GM18907 (cell line): ENCODE measurements around the gene NEK10.

ENCODE experiments used
- ATAC-seq: cut with Tn5 transposase; IDR thresholded peaks from one replicate; pipeline ENCODE4 v1.9.1; 2021; ENCODE audit warnings: mild to moderate bottlenecking, moderate library complexity; ENCODE audit not compliant: unreplicated experiment

Gene NEK10

DNA sequence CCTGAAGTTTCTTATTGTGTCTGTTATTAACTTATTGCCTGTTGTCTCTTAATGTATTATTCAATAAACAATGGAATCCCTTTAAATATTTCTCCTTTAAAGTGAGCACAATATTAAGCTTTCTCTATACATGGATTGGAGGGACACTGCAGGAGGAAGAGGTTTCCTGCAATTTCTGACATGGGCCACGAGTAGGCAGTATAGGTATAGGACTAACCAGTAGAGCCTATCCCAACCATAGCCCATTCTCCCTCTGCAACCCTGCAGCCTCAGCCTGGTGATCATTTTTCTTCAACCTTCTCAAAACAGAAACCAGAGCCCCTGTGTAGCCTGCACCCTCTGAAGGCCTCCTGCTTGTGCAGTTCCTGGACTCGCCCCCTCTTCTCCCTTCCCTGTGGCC, 124.8 kb downstream of the NEK10 start:
- no peak for ATAC-seq

DNA sequence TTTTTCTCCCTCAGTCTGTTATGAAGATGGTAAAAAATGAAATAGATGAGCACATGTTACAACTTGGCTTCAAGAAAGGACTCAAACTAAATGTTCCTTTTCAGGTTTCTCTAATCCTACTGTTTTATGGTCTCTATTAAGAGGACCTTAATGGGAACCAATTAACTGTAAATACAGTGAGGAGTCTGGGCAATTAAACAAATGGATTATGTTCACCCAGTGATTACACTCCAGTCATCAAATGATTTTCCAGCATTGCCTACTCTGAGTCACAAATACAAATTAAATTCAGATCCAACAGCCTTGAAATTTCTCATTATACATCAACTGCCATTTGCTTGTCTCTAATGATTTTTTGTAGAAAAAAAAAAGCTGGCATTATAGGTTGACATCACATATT, 129.2 kb downstream of the NEK10 start:
- ATAC-seq, result no peak

DNA sequence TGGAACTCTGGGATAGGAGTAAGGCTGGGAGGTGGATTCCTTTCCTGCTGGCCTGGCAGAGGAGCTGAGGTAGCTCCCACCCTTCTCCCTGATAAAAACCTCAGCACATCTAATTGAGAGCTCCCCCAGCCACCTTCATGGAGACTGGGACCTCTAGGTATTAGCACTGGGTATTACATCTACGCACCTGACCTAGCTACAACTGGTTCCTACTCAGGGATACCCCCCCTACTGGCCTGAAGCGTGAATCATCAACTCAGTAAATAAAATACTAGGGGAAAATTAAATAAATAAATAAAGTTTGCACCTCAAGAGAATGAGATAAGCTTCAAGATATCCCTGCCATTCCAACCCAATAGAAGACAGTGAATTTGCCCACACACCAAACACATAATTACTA, 140.4 kb downstream of the NEK10 start:
- ATAC-seq, result no peak

DNA sequence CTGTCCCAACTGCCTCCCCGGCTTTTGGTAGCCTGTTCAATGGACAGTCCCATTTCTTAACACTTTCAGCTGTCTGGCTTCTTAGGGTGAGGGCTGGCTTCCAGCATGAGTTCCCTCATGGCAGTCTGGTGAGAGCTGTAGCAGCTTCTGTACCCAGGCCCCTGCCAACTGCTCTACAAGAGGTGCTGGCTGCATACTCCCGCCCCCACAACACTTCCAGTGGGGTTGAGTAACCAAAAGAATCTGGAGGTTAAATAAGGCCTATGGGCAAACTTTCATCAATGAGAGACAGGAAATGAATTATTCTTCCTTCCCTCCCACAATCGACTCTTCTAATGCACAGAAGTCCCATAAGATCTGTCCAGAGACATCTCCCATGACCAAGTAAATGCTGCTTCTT, 145.0 kb downstream of the NEK10 start:
- ATAC-seq, result no peak

DNA sequence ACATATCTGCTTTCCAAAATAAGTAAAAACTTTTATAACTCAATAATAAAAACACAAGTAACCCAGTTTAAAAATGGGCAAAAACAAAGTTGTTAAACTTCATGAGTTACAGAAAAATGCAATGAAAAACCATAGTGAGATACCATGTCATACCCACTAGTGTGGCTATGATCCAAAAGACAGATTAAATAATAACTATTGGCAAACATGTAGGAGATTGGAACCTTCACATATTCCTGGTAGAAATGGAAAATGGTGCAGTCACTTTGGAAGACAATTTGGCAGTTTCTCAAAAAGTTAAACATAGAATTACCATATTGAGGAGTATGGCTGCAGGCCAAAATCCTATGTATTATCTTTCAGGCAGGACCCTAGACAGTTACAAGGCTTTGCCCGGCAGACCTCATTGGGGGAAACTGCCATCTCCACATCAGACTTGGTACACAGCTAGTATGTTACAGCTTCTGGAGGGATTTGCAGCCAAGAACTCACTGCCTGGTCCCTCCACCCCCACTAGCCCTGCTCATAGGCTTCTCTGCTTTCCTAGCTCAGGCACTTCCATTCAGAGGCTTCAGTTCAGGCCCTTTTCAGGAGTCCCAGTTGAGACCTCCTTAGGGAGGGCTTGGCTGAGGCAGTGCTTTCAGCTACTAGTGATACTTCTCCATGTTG, 147.8 kb downstream of the NEK10 start:
- no peak for ATAC-seq

DNA sequence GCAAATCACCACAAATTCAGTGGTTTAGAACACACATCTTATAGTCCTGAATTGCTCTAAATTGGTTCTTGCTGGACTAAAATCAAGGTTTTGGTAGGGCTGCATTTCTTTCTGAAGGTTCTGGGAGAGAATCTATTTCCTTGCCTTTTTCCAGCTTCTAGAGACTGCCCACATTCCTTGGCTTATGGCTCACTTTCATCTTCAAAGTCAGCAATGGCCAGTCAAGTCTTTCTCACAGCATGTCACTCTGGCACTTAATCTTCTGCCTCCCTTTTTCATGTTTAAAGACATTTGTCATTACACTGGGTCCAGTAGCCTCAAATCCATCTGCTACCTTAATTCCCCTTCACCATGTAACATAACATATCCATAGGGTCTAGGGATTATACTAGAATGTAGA, 149.0 kb downstream of the NEK10 start:
- ATAC-seq, result no peak

DNA sequence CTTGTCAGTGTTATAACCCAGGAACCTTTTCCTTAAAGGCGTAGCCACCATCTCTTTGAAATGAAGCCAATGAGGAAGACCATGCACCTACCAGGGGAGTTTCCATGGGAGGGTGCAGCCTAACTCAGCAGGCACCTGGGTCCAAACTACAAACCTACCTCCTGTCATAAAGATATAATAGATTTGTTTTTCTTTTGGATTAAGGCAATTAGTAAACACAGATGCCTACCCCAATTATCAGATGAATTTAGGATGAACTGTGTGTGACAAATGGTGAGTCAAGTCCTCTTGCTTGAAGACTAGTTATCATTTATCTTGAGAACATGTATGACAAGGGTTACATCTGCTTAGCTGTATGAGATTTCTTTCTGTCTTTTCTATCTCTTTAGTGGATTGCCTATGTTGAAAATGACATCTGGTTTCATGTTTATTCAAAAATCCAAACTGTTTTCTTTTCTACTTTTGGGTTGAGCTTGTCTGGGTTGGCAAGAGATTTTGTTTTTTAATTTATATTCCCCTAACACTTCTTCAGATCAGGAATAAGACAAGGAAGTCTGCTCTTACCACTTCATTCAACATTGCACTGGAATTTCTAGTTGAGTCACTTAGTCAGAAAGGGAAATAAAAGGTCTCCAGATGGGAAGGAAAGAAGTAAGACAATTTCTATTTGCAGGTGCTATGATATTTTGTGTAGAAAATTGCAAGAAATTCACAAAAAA, 149.9 kb downstream of the NEK10 start:
- ATAC-seq, result no peak

DNA sequence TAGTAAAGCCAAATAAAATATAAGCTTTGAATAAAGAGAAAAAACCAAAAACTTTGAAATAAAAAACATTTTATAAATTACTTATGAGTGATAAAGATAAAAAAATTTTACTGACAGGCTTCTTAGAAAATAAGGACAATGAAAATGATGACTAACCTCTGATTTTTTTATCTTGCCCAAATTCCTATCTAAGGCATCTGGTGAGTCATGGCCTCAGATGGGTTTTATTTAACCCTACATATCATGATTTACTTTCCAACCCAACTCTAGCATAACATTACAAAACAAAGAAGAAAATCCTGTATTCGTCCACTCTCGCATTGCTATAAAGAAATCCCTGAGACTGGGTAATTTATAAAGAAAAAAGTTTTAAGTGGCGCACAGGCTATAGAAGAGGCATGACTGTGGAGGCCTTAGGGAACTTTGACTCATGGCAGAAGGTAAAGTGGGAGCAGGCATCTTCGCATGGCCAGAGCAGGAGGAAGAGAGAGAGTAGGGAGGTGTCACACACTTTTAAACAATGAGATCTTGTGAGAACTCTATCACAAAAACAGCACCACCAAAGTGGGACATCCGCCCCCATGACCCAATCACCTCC, 152.1 kb downstream of the NEK10 start:
- ATAC-seq, result no peak

DNA sequence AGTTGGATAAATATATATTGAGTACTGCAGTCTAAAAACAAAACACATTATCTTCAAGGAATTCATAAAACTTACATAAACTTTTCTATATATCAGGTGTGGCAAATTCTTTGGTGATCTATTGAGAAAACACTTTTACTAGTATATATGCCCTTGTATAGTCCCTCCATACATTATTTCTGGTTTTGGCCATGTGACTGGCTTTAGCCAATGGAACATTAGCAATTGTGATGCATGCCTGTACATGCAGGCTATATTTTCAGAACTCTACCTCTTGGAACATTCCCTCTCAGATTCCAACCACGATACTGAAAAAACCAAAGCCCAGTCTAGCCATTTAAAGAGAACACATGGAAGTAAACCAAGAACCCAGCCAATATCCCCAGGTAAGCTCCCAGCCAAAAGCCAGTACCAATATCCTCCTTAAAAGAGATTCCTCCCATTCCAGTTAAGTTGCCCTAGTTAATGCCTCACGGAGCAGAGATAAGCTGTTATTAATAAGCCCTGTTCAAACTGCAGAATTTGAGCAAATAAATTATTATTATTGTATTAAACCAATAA, 152.8 kb downstream of the NEK10 start:
- ATAC-seq, result no peak

DNA sequence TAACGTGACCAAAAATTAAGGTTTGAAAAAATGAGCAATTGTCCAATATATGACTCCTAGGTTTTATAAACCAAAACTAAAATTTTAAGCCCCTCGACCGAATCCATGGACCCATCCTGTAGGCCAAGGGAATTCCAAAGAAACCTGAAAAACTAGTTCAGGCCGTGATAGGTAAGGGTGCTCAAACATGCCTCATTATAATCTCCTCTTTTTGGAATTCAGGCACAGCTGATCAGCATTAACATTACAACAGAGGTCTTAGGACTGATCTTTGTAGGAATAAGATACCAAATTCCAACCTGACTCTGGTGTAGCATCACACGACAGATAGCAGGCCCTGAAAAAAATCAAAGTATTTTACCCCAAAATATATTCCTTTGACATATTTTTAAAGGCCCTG, 155.7 kb downstream of the NEK10 start:
- no peak for ATAC-seq

DNA sequence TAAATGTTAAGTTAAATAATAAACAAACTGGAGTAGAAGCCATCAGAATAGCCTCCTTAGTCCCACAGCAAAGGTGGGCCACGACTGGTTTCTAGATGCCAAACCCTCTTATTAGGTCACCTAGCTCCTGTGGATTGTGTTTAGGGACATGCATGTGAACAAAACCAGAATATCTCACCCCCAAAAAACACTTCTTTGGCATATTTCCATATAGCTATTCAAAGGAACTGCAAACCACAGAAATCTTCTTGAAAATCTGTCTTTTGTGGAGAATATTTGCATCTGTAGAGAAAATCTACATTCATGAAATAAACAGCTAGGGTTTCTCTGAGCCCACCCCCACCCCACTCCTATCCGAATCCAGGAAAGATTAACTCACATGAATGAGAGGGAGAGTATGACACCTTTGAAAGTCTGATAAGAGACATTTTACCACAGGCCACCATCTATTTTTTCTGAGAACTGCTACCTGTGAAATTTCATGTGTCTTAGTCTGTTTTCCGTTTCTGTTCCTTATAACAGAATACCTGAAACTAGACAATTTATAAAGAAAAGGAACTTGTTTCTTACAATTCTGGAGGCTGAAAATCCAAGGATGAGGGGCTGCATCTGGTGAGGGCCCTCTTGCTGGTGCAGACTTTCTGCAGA, 159.4 kb downstream of the NEK10 start:
- no peak for ATAC-seq

DNA sequence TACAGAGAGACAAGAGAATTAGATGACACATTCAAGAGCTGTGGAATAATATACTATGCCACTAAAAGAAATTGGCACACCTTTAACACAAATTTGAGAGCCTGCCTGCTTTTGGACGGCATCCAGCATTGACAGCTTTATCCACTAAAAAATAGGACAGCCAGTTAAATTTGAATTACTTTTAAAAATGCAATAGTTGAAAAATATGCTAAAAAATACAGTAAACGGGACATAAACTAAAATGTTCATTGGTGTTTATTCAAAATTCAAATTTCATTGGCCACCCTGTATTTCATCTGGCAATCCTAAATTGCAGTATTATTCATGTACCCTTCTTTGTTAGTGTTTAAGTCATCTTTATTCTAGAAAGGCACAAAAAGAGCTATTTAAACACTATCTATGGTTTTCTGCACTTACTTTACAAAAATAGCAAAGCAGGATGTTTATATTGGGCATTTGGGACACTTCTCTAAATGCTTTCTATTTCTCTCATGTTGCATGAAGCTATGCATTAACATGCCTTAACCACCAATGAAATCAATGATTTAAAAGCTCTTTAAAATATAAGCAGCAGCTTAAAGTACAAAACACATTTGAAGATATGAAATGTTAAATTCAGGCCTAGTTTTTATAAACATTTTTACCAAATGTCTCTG, 160.1 kb downstream of the NEK10 start:
- no peak for ATAC-seq

DNA sequence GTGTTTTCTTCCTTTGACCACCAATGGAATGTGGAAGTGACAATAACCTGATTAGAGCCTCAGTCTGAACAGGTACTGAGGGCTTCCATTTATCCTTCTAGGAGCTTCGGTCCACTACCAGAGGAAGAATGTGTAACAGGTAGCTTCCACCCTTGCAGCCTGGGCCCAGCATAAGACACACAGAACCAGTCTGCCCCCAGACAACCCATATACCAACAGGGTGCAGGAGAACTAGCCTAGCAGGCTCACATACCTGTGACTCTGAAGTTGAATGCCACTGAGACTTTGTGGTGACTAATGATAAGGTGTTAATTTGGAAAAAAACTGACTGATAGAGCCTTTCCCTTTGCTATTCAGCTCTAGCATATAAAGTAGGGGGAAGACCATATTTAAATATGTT, 166.2 kb downstream of the NEK10 start:
- ATAC-seq, result no peak

DNA sequence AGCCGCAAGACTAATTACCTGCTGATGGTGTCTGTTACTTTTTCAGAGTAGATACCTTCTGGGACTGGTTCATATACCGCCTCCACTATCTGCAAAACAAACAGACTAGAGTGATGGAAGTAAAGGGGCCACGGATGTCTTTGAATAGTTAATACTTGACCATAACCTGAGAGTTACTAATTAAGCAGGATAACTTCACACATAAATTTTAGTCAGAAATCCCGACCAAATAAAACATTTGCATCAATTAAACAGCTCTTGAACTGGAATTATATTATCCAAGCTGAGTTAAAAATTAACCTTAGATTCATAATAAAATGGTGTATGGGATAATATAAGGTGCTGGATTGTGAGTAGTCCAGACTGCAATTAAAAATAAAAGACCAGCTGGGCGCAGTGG, 167.7 kb downstream of the NEK10 start:
- ATAC-seq, result no peak

DNA sequence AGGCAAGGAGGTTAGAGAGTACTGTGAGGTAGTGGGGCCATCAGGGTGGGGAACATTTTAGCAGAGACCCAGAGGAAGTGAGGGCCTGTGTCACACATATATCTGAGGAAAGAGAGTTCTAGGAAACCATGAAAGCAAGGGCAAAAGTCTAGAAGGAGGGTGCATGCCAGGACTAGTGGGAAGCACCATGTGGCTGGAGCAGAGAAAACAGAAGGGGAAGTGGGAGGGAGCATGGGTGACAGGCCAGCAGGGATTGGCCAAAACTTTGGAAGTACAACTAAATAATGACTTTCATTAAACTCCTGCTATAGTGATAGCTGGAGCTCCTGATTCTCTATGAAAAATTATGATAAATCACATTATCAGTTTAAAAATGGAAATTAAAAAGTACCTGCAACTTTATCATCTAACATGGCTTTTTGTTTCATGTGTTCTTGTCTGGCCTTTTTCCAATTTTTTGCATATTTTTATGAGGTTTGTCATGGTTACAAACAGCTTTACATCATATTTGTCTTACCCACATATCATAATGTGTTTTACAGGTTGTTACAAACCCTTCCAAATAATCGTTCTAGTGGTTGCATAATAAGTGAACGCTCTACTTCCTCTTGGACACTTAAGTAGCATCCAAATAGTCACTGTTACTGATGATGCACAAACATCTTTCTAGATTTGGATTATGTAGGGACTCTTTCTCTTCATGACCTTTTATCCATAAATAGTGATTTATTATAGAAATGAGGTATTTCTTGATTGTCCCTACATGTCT, 168.3 kb downstream of the NEK10 start:
- no peak for ATAC-seq

DNA sequence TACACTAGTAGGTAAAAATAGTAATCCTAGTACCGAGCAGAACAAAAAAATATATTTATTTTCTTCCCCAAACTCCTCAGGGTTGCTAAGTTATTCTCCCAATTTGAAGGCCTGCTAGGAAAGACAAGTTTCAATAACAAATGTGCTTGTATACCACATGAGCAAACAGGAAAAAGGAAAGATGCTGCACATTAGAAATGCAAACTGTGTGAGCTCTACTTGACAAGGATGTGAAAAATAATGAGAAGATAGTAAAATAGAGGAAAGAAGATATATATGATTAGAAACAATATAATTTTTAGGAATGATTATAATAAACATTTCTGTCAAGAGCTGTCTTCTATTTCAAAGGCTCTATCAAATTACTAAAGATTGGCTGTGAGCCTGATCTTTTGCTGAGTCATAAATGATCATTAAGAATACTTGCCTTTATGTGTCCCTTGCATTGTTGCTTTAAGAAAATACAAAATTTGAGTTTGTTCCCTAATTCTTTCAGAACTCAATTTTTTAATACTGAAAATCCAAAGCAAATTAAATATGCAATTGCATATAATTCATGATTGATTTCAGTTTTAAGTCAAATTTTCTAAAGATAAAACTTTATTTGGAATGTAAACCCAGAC, 174.2 kb downstream of the NEK10 start:
- no peak for ATAC-seq

DNA sequence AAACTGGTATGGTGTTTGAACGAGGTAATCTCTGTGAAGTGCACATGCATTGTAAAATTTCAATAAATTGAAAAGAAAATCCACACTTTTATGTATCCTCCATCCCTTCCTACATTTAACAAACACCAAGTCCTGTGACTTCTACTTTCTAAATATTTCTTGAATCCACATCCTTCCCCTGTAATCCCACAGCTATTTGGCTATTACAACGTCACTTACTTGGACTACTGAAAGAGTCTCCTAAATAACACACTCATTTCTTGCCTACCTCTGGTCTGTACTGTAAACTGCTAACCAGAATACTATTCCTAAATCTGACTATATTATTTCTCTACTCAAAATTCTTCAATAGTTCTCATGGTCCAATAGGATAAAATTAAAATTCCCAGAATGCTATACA, 176.1 kb downstream of the NEK10 start:
- ATAC-seq, result no peak

DNA sequence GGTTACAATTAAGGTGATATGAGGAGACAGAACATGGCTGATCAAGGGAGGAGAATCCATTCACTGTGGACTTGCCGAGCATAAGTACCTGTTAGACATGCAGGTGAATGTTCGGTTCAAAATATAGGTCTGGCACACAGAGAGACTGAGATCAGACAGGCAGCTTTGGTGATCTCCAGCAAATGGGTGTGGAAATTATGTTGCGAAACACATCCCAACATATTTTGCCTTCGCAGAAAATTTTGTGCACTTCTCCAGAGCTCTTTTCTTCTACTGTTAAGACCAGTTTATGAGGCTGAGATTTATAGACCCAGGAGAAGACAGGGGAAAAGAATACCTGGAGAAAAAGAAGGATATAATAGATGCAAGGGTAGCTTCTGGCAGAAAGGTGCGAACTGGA, 183.2 kb downstream of the NEK10 start:
- no peak for ATAC-seq

DNA sequence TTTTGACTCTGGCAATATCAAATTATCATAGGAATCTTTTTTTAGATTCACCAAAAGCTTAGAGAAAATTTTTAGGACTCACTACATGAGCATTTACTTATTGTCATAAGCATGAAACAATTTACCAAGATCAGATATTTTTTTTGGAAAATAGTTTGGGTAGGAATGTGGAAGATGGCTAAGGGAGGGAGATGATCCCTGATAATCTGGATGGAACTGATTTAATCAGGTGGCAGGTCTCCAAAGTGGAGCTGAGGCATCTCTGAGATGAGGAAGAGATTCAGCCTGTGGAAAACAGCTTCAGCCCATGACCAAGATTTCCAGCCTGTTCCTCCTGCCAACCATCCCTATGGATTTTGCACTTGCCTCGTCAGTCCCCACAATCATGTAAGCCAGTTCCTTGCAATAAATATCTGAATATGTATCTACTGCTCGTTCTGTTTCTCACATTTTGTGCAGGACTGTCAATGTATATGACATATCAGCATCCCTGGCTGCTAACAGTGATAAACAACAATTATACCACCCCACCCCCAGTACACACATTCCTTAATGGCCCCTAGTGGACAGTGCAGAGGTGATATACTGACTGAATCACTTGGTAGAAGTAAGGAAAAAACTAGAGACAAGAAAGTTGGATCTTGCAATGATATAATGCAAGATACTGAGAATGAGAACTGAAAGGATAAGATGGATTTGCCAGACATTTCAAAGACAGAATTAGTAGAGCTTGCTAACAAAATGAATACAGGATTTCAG, 183.8 kb downstream of the NEK10 start:
- no peak for ATAC-seq
